ENCODE results near the gene RIOK2. TPM values are rescaled to one million over a fixed set of nuclear protein-coding genes. Genes with fewer than 3 reads are reported as not detected.

Gene RIOK2
- total RNA-seq, 1 donor from 2014 or later: 17.6 TPM

DNA sequence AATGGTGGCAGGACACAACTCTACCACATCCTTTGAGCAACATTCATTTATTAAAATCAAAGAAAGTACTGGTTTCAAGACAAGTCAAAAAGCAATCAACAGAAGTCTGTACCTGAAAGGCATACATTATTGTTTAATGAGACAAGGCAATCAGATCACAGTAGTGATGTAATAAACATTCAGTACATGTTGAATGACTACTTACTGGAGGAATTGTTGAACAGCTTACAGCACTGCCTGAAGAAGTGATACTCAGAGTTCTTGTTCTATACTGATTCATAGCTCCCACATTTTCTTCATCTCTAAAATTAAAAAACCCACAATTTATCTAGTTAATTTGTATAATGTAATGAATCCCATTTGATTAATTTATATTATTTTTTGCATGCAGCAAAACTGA lies 18.2 kb downstream of the RIOK2 start:
- Histone ChIP-seq H3K4me3 (ENCODE audit: low read depth, low read length) (no peak overlapping the region), H3K27me3 (ENCODE audit: control insufficient read depth, insufficient read depth, low read length) (no peaks in the 10 kb centered on the region), H3K36me3 (ENCODE audit: control insufficient read depth, insufficient read depth, low read length) (peaks cover 3% of the 10 kb centered on the region)
- no peak for FAIRE-seq
- DNase-seq (ENCODE audit: low read depth): peak; percentile 61
- TF ChIP-seq, protein P1, sequence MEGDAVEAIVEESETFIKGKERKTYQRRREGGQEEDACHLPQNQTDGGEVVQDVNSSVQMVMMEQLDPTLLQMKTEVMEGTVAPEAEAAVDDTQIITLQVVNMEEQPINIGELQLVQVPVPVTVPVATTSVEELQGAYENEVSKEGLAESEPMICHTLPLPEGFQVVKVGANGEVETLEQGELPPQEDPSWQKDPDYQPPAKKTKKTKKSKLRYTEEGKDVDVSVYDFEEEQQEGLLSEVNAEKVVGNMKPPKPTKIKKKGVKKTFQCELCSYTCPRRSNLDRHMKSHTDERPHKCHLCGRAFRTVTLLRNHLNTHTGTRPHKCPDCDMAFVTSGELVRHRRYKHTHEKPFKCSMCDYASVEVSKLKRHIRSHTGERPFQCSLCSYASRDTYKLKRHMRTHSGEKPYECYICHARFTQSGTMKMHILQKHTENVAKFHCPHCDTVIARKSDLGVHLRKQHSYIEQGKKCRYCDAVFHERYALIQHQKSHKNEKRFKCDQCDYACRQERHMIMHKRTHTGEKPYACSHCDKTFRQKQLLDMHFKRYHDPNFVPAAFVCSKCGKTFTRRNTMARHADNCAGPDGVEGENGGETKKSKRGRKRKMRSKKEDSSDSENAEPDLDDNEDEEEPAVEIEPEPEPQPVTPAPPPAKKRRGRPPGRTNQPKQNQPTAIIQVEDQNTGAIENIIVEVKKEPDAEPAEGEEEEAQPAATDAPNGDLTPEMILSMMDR (IDR thresholded peaks at IDR 0.05; ENCODE audit: insufficient read depth, low read length, severe bottlenecking): no peak

DNA sequence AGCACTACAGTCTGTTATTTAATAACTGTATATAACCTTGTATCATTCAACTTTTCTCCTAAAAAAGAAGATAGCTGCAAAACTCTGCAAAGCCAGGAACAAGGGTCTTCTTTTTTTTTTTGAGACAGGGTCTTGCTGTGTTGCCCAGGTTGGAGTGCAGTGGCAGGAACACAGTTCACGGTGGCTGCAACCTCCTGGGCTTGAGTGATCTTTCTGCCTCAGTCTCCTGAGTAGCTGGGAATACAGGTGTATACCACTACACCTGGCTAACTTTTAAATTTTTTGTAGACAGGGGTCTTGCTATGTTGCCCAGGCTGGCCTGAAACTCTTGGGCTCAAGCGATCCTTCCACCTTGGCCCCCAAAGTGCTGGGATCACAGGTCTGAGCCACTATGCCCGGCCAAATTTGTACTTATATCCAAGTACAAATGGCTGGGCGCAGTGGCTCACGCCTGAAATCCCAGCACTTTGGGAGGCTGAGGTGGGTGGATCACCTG lies 19.2 kb downstream of the RIOK2 start:
- Histone ChIP-seq H3K27me3 (ENCODE audit: control insufficient read depth, insufficient read depth, low read length) (no peaks in the 10 kb centered on the region), H3K4me3 (ENCODE audit: low read depth, low read length) (no peak overlapping the region), H3K36me3 (ENCODE audit: control insufficient read depth, insufficient read depth, low read length) (peaks cover 8% of the 10 kb centered on the region)
- DNase-seq (ENCODE audit: low read depth) (no peak), FAIRE-seq (no peak)
- TF ChIP-seq, protein P1 (IDR thresholded peaks at IDR 0.05; ENCODE audit: insufficient read depth, low read length, severe bottlenecking): no peak

DNA sequence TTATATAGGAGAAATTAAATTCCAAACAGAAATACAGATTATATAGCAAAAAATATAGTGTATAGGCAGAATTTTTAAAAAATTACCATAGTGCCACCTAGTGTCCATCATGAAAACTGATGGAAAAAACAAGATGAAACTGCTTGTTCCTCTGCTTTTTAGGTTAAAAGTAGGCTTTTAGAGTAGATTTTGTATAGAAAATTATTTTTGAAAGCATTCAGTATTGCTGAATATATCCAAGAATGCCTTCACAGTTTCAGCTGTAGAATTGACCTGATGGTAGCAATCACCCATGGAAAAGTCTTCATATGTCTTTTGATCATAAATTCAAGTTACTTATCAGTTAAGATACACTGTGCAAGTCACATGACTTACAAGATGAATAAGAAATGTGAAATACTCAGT lies 19.7 kb downstream of the RIOK2 start:
- TF ChIP-seq, protein P1 (IDR thresholded peaks at IDR 0.05; ENCODE audit: insufficient read depth, low read length, severe bottlenecking): peak; percentile 17

DNA sequence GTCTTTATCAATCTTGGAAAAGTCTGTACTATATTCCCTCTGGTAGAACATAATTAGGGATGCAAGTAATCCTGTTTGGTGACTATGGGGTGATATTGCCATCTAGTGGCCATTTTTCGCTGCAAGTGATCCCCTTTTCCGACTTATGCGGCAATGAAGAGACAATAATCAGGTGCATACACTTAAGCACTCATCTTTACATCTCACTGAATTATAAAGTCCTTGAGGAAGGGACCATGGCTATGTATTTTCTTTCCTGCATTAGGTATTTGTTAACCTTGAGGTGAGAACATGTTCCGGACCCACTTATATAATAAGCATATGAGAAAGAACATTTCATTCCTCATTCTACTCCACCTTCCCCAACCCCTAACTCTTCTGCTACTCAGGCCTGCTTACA lies 21.0 kb downstream of the RIOK2 start:
- H3K36me3 ChIP-seq (ENCODE audit: control insufficient read depth, insufficient read depth, low read length): peaks cover 6% of the 10 kb centered on the region
- no peak overlapping the region for H3K4me3 ChIP-seq (ENCODE audit: low read depth, low read length)
- H3K27me3 ChIP-seq (ENCODE audit: control insufficient read depth, insufficient read depth, low read length): no peaks in the 10 kb centered on the region
- DNase-seq (ENCODE audit: low read depth): peak; percentile 80
- TF ChIP-seq, protein P1 (IDR thresholded peaks at IDR 0.05; ENCODE audit: insufficient read depth, low read length, severe bottlenecking): peak; percentile 77
- FAIRE-seq: peak; percentile 50

More for the DNA sequence above, 19.7 kb downstream of the RIOK2 start:
- no peaks in the 10 kb centered on the region for H3K27me3 ChIP-seq (ENCODE audit: control insufficient read depth, insufficient read depth, low read length)
- FAIRE-seq: no peak
- DNase-seq (ENCODE audit: low read depth): peak; percentile 23
- no peak overlapping the region for H3K4me3 ChIP-seq (ENCODE audit: low read depth, low read length)
- peaks cover 8% of the 10 kb centered on the region for H3K36me3 ChIP-seq (ENCODE audit: control insufficient read depth, insufficient read depth, low read length)

DNA sequence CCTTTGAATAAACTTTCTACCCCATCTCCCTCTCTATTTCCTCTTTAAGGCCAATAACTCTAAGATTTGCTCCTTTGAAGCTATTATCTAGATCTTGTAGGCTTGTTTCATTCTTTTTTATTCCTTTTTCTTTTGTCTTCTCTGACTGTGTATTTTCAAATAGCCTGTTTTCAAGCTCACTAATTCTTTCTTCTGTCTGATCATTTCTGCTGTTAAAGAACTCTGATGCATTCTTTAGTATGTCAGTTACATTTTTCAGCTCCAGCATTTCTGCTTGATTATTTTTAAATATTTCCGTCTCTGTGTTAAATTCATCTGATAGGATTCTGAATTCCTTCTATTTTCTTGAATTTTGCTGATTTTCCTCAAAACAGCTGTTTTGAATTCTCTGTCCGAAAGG lies 25.4 kb downstream of the RIOK2 start:
- DNase-seq (ENCODE audit: low read depth): no peak
- Histone ChIP-seq H3K36me3 (ENCODE audit: control insufficient read depth, insufficient read depth, low read length) (peaks cover 6% of the 10 kb centered on the region), H3K27me3 (ENCODE audit: control insufficient read depth, insufficient read depth, low read length) (no peaks in the 10 kb centered on the region), H3K4me3 (ENCODE audit: low read depth, low read length) (no peak overlapping the region)
- TF ChIP-seq, protein P1 (IDR thresholded peaks at IDR 0.05; ENCODE audit: insufficient read depth, low read length, severe bottlenecking): no peak
- FAIRE-seq: no peak

DNA sequence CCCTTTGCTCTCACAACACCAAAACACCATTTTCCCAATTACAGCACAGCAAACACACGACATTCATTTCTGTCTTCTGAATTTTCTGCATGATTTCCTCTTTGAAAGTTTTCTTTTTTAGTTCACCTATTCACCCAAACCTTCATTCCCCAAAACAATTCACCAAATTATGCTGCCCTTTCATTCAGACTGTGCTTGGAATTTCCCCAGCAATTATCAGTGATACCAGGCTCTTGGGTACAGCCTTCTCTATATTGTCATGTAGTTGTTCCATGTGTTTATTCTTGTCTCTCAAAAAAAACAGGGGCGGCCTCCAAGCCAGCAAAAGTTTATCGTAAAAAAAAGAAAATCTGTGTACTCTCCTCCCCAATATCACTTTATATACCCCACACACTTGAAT lies 31.7 kb downstream of the RIOK2 start:
- Histone ChIP-seq H3K27me3 (ENCODE audit: control insufficient read depth, insufficient read depth, low read length) (no peaks in the 10 kb centered on the region), H3K36me3 (ENCODE audit: control insufficient read depth, insufficient read depth, low read length) (no peaks in the 10 kb centered on the region), H3K4me3 (ENCODE audit: low read depth, low read length) (no peak overlapping the region)
- TF ChIP-seq, protein P1 (IDR thresholded peaks at IDR 0.05; ENCODE audit: insufficient read depth, low read length, severe bottlenecking): no peak
- FAIRE-seq: no peak
- no peak for DNase-seq (ENCODE audit: low read depth)

Measured in bronchial epithelial cell (primary cell).